Stimulated activated CD8-positive, alpha-beta memory T cell treated with anti-CD3 and anti-CD28 coated beads, Interleukin-15, amount 100 ng/mL, for 24 hours (primary cell): ENCODE measurements around the gene NBEAL2.
A peak's percentile ranks its signal among the peaks of the same experiment; 100 is the strongest.

Source experiments
- DNase-seq: peaks from one replicate; pipeline ENCODE4 v3.0.0-alpha.2; 2020; ENCODE audit warnings: low read depth

NBEAL2 gene

GRCh38 chr3:46965151-46965550 lies 14.3 kb upstream of the NBEAL2 start:
- DNase-seq = no peak

DNA sequence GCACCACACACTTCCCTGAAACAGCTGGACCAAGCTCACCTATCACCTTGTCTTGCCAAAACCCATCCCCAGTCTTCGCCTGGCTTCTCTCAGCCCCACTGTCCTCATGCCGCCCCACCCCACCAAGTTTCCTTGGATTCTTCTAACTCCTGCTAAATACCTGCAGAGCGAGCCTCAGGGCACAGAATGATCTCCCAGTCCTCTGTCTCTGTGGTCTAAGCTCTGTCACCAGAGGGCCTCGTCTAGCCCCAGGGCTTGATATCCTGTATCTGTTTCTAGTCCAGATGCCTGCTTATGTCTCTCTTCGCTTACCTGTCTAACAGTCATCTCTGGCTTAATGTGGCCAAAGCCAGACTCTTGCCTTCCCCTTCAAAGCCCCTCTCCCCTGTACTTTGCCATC lies 12.7 kb upstream of the NBEAL2 start:
- no peak for DNase-seq

- no peak for DNase-seq
Measured at GRCh38 chr3:46968783-46969428, 10.6 kb upstream of the NBEAL2 start.

GRCh38 chr3:46970391-46971091 lies 8.9 kb upstream of the NBEAL2 start:
- no peak for DNase-seq

- DNase-seq = no peak
Measured at GRCh38 chr3:46971151-46971550, 8.3 kb upstream of the NBEAL2 start.

DNA sequence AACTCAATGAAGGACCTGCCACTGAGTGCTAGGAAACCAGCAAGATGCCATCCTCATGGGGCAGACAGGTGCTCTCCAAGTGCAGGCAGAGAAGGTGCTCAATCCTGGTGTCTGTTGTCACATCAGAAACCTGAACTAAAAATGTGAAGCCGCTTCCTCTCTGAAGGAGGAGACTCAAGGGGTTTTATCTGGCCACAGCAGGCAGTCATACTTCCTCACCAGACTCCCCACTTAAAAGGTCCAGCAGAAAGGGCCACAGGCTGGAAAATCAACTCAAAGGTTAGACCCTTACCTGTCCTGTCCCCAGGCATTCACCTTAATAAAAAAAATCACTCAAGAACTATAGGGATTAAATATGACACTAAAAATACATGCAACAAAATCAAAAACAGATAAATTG lies 7.7 kb upstream of the NBEAL2 start:
- DNase-seq = no peak

GRCh38 chr3:46972396-46972795 lies 7.1 kb upstream of the NBEAL2 start:
- DNase-seq = no peak

GRCh38 chr3:46974421-46975171 lies 4.9 kb upstream of the NBEAL2 start:
- no peak for DNase-seq

DNA sequence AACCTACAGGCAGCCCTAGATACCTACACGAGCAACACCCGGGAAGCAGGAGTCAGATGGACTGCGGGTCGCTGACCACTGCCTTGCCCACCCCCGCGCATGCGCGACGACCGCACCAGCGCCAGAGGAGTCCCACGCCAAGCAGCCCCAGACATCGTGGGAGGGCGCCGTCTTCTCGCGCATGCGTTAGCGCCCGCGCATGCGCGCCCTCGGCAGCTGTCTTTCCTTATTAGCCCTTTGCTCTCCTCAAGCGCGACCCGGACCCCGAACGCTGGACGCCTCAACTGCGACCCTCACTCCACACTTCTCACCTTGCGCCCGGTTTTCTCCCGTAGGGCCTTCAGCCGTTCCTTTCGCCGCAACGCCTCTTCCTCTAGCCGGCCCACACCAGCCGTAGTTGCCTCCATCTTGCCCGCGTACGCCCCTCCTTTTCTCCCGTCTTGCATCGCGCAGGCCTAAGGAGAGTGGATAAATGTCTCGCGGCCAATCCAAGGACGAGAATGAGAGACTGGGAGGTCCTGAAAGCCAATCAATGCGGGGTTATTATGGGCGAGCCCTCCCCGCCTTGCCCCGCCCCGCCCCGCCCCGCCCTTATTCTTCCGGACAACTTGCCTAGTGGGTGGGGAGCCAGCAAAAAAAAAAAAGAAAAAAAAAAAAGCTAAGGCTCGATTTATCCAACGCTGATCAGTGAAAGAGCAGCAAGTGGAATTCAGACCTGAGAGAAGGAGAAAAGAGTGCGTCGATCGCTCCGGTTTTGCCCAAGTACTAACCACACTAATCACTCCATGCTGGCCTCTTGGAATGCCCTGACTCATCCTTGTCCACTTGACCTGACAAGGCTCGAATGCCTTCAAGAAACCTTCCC lies 2.9 kb upstream of the NBEAL2 start, which contains the start of gene CCDC12:
CCDC12 (minus strand) TSS at position 420 of the 865 bp plus-strand sequence; CDS start at position 407, 13 bp downstream.
- peak; percentile 70 for DNase-seq

GRCh38 chr3:46977811-46978195 lies 1.7 kb upstream of the NBEAL2 start:
- no peak for DNase-seq

- no peak for DNase-seq
Measured at GRCh38 chr3:46978381-46978780, 1.1 kb upstream of the NBEAL2 start.

DNA sequence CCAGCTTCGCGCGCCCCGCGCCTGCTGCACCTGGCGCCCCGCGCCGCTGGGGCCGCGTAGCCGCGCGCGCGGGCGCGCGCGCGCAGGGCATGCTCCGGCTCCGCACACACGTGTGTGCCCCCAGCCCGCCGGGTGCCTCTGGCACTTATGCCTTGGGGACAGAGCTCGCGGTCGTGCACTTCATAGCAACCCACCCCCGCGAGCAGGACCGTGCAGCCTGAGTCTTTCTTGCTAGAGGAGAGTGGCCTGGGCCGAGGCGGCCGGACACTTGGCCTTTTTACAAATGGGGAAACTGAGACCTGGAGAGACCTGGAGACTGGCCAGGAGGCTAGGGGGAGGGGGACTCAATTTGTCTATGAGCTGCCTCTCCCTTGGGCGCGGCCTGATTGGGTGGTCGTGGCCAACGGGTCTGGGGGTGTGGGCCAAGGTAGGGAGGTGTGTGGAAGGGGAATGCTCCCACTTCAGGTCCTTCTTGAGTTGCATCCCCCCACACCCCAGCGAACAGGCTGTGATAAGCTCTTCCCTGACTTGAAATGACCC lies 562 bp downstream of the NBEAL2 start:
- DNase-seq = no peak

- DNase-seq = no peak
Measured at GRCh38 chr3:46981932-46982471, 2.5 kb downstream of the NBEAL2 start.

DNA sequence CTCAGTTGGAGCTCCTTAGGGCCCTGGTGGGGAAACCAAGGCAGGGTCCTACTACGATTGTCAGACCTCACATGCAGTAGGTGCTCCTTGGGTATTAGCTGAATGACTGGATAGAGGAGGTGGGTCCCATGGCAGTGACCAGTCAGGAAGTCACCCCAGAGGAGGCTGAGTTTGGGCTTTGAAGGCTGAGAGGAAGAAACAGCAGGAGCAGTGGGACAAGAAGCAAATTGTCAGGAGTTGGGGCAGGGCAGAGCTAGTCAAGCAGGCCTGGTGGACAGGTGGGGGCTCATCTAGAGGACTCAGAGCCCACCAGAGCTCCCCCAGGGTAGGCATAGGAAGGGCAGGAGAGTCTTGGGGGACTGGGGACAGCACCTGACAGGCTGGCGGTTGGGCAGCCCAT lies 3.1 kb downstream of the NBEAL2 start:
- no peak for DNase-seq

GRCh38 chr3:46984591-46985459 lies 5.4 kb downstream of the NBEAL2 start:
- no peak for DNase-seq

- DNase-seq = no peak
Measured at GRCh38 chr3:46985588-46985987, 6.1 kb downstream of the NBEAL2 start.

GRCh38 chr3:46986055-46986730 lies 6.7 kb downstream of the NBEAL2 start:
- DNase-seq = no peak

GRCh38 chr3:46986782-46987310 lies 7.4 kb downstream of the NBEAL2 start:
- no peak for DNase-seq

- DNase-seq = no peak
Measured at GRCh38 chr3:46987319-46987742, 7.9 kb downstream of the NBEAL2 start.
